Fibroblast of lung (primary cell): ENCODE data around the gene PTGDS. TPM values are rescaled to one million over a fixed set of nuclear protein-coding genes. Genes with fewer than 3 reads are reported as not detected.

Experiments used
- DNase-seq, 2 donors: peaks; one replicate each; pipeline versions ENCODE4 v3.0.0 to v3.0.0-alpha.2; 2010; ENCODE audit warnings: low read depth in 2 of 2
- H2AFZ ChIP-seq: 2 replicates; pipeline ENCODE4 v1.5.1; 2012; ENCODE audit warnings: low read length, control low read depth, inconsistent platforms
- H3K27ac ChIP-seq: 2 replicates; pipeline ENCODE4 v1.5.1; 2011; ENCODE audit warnings: low read length, control low read depth; ENCODE audit not compliant: insufficient read depth
- H3K27me3 ChIP-seq: 2 replicates; pipeline ENCODE4 v1.5.1; 2011; ENCODE audit warnings: mild to moderate bottlenecking, low read length; ENCODE audit not compliant: control insufficient read depth, insufficient read depth
- H3K36me3 ChIP-seq: 2 replicates; pipeline ENCODE4 v1.5.1; 2011; ENCODE audit warnings: low read length; ENCODE audit not compliant: control insufficient read depth, insufficient read depth
- H3K4me1 ChIP-seq: 2 replicates; pipeline ENCODE4 v1.5.1; 2011; ENCODE audit warnings: low read length; ENCODE audit not compliant: control insufficient read depth, insufficient read depth; ENCODE audit errors: extremely low read depth
- H3K4me2 ChIP-seq: 2 replicates; pipeline ENCODE4 v1.5.1; 2011; ENCODE audit warnings: low read length, control low read depth; ENCODE audit not compliant: insufficient read depth; ENCODE audit errors: extremely low read depth
- H3K4me3 ChIP-seq, 4 experiments: fragments of 200-600 bp in 1 of 4; sonication (generic) in 1 of 4; replicated peaks in 1 of 4; 2 replicates each; pipeline ENCODE4 v1.5.1; 2011 to 2016; ENCODE audit warnings: low read length in 4 of 4, low read depth in 3 of 4, mild to moderate bottlenecking in 3 of 4, control low read depth in 2 of 4, inconsistent platforms in 1 of 4, mixed read lengths in 1 of 4; ENCODE audit not compliant: insufficient read depth in 1 of 4; ENCODE audit errors: control extremely low read depth in 1 of 4
- H3K79me2 ChIP-seq: 2 replicates; pipeline ENCODE4 v1.5.1; 2012; ENCODE audit warnings: mild to moderate bottlenecking, low read length, inconsistent platforms; ENCODE audit not compliant: control insufficient read depth, insufficient read depth
- H3K9ac ChIP-seq: 2 replicates; pipeline ENCODE4 v1.5.1; 2011; ENCODE audit warnings: mild to moderate bottlenecking, low read length, control low read depth; ENCODE audit not compliant: insufficient read depth
- H3K9me3 ChIP-seq: 2 replicates; pipeline ENCODE4 v1.5.1; 2012; ENCODE audit warnings: low read depth, low read length; ENCODE audit not compliant: control insufficient read depth, insufficient read depth
- H4K20me1 ChIP-seq: 2 replicates; pipeline ENCODE4 v1.5.1; 2011; ENCODE audit warnings: low read length; ENCODE audit not compliant: control insufficient read depth, insufficient read depth; ENCODE audit errors: extremely low read depth
- EZH2 ChIP-seq: IDR thresholded peaks from 2 replicates; pipeline ENCODE4 v1.5.1; 2012; ENCODE audit warnings: low read length, control low read depth, mild to moderate bottlenecking; ENCODE audit errors: missing control alignments
- polyA minus RNA-seq: library from RNA; depleted of rRNA, polyadenylated mRNA; stranded (reverse); fragments of >200 nt; gene quantifications from 2 replicates; pipeline ENCODE4 v1.2.3, GENCODE V29; 2011; ENCODE audit warnings: low replicate concordance
- polyA plus RNA-seq, 2 donors: library from polyadenylated mRNA; depleted of rRNA in 1 of 2; stranded (reverse) in 1 of 2; unstranded in 1 of 2; fragments of >200 nt; gene quantifications; 2 replicates each; pipeline ENCODE4 v1.2.1, GENCODE V29; 2011 to 2012; ENCODE audit warnings: missing spikeins in 1 of 2
- total RNA-seq: library from RNA; depleted of rRNA; stranded (reverse); fragments of >200 nt; gene quantifications from 2 replicates; pipeline ENCODE4 v1.2.1, GENCODE V29; 2014
- TF ChIP-seq, protein P1 (sequence below), 2 donors: IDR thresholded peaks in 1 of 2; conservative IDR thresholded peaks in 1 of 2; 1 replicate in 1 of 2; 2 replicates in 1 of 2; pipeline ENCODE4 v1.5.1; 2011 to 2012; ENCODE audit warnings: low read length in 2 of 2, control low read depth in 1 of 2, inconsistent platforms in 1 of 2, low read depth in 1 of 2, mild to moderate bottlenecking in 1 of 2

PTGDS gene
- total RNA-seq = 89.9 and 90.3 TPM in 2 replicates
- polyA plus RNA-seq = 2.0 and 4.9 TPM in 2 replicates
- polyA plus RNA-seq (2012) = 9.8 and 13.0 TPM in 2 replicates
- 0.52 and 1.5 TPM in 2 replicates for polyA minus RNA-seq

DNA sequence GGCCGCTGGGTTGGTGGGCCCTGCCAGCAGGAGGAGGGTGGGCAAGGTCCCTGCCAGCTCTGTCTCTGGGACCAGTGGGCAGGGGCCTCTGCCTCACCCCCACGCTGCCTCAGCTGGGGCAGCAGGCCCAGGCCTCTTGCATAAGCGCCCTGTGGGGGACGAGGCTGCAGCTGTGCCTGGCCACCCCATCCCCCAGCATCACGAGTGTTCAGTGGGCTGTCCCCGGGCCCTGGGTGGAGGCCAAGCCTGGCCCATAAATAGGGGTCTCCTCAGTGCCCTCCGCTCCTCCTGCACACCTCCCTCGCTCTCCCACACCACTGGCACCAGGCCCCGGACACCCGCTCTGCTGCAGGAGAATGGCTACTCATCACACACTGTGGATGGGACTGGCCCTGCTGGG, at the start of gene PTGDS:
PTGDS (plus strand) TSS at position 282 of the 400 bp plus-strand sequence; CDS start at position 357, 75 bp downstream.
- peak within 1 kb of the TSS; percentile 23 for H3K9ac ChIP-seq
- H2AFZ ChIP-seq = peak within 1 kb of the TSS; percentile 60
- no peak within 1 kb of the TSS for H3K27ac ChIP-seq
- no peaks in the 10 kb centered on the region for H3K4me1 ChIP-seq
- peak within 1 kb of the TSS; percentile 85 for H3K4me2 ChIP-seq
- H3K4me3 ChIP-seq = peak within 1 kb of the TSS; percentile 14 to 69 (median 40)
- H3K9me3 ChIP-seq = no peaks in the 10 kb centered on the region
- no peaks in the 10 kb centered on the region for H3K36me3 ChIP-seq
- TF ChIP-seq EZH2 = no peak
- TF ChIP-seq, protein P1, sequence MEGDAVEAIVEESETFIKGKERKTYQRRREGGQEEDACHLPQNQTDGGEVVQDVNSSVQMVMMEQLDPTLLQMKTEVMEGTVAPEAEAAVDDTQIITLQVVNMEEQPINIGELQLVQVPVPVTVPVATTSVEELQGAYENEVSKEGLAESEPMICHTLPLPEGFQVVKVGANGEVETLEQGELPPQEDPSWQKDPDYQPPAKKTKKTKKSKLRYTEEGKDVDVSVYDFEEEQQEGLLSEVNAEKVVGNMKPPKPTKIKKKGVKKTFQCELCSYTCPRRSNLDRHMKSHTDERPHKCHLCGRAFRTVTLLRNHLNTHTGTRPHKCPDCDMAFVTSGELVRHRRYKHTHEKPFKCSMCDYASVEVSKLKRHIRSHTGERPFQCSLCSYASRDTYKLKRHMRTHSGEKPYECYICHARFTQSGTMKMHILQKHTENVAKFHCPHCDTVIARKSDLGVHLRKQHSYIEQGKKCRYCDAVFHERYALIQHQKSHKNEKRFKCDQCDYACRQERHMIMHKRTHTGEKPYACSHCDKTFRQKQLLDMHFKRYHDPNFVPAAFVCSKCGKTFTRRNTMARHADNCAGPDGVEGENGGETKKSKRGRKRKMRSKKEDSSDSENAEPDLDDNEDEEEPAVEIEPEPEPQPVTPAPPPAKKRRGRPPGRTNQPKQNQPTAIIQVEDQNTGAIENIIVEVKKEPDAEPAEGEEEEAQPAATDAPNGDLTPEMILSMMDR (conservative IDR thresholded peaks at IDR 0.05 in 1 of 2, IDR thresholded peaks at IDR 0.05 in 1 of 2; ENCODE audit: low read depth in 1 of 2, low read length in 2 of 2) = no peak
- H3K79me2 ChIP-seq = no peaks in the 10 kb centered on the region
- peaks cover 4% of the 10 kb centered on the region for H3K27me3 ChIP-seq
- peak in 1 of 2 donors; percentile 58 for DNase-seq
- H4K20me1 ChIP-seq = no peaks in the 10 kb centered on the region

DNA sequence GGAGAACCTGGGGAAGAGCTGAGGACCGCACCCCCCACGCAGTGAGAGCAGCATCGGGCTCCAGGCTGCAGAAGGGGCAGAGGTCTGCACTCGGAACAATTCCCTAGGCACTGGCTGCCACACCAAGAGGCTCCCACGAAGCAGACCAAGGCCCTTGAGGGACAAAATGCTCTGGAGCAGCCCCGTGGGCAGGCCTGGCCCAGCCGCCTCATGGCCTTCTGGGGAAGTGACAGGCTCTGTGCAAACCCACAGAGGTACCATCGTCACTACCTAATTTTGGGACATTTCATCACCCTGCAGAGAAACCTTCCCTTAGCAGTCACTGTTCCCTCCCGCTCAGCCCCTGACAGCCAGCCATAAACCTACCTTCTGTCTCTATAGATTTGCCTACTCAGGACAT, 48.7 kb upstream of the PTGDS start:
- Histone ChIP-seq H3K36me3 (peaks cover 11% of the 10 kb centered on the region), H3K4me2 (no peak overlapping the region), H3K27ac (no peak overlapping the region), H3K4me1 (peaks cover 6% of the 10 kb centered on the region), H3K79me2 (no peaks in the 10 kb centered on the region), H4K20me1 (no peaks in the 10 kb centered on the region), H3K4me3 (no peak overlapping the region), H2AFZ (no peak overlapping the region), H3K9ac (no peak overlapping the region), H3K27me3 (no peaks in the 10 kb centered on the region), H3K9me3 (no peaks in the 10 kb centered on the region)
- TF ChIP-seq, protein P1 (conservative IDR thresholded peaks at IDR 0.05 in 1 of 2, IDR thresholded peaks at IDR 0.05 in 1 of 2; ENCODE audit: low read depth in 1 of 2, low read length in 2 of 2) = no peak
- no peak for TF ChIP-seq EZH2
- no peak for DNase-seq

DNA sequence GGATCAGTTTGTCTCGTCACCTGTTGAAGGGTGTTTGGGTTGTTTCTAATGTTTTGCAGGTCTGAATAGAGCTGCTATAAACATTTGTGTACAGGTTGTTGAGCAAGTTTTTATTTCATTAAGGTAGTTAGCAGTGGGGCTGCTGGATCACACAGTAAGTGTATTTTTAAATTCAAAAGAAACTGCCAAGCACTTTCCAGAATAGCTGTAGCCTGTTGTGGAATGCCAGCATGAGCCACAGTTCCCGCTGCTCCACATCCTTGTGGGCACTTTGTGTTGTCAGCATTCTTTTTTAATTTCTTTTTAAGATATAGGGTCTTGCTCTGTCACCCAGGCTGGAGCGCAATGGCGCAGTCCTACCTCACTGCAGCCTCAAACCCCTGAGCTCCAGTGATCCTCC, 47.3 kb upstream of the PTGDS start:
- Histone ChIP-seq H3K9me3 (no peaks in the 10 kb centered on the region), H3K27ac (no peak overlapping the region), H3K4me3 (no peak overlapping the region), H3K27me3 (no peaks in the 10 kb centered on the region), H3K4me2 (no peak overlapping the region), H3K79me2 (no peaks in the 10 kb centered on the region), H4K20me1 (no peaks in the 10 kb centered on the region), H2AFZ (no peak overlapping the region), H3K36me3 (peaks cover 11% of the 10 kb centered on the region), H3K4me1 (peaks cover 6% of the 10 kb centered on the region), H3K9ac (no peak overlapping the region)
- TF ChIP-seq EZH2 = no peak
- TF ChIP-seq, protein P1 (conservative IDR thresholded peaks at IDR 0.05 in 1 of 2, IDR thresholded peaks at IDR 0.05 in 1 of 2; ENCODE audit: low read depth in 1 of 2, low read length in 2 of 2) = no peak
- no peak for DNase-seq
